ENCODE measurements around the gene AMER1.

DNA sequence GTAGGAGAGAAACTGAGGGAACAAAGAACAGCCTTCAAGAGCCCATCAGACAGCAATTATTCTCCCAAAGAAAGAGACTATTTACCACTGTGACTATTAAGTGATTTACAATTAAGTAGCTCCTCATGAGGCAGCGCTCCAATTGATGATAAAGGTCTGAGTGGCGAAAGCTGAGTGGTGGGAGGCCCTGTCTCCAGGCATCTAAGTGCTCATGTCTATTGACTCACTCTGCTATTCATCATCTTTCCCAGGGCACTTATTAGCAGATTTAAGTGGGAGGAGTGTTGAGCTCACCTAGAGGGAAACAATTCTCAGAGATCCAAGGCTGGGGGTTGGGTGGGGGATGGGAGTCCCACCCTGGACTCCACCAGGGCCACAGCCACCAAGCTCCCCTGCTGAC is 23.3 kb downstream of the AMER1 start:
- TF ChIP-seq, protein P1, sequence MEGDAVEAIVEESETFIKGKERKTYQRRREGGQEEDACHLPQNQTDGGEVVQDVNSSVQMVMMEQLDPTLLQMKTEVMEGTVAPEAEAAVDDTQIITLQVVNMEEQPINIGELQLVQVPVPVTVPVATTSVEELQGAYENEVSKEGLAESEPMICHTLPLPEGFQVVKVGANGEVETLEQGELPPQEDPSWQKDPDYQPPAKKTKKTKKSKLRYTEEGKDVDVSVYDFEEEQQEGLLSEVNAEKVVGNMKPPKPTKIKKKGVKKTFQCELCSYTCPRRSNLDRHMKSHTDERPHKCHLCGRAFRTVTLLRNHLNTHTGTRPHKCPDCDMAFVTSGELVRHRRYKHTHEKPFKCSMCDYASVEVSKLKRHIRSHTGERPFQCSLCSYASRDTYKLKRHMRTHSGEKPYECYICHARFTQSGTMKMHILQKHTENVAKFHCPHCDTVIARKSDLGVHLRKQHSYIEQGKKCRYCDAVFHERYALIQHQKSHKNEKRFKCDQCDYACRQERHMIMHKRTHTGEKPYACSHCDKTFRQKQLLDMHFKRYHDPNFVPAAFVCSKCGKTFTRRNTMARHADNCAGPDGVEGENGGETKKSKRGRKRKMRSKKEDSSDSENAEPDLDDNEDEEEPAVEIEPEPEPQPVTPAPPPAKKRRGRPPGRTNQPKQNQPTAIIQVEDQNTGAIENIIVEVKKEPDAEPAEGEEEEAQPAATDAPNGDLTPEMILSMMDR (IDR thresholded peaks at IDR 0.05; ENCODE audit: low read depth, low read length) = no peak
- no peak for TF ChIP-seq EZH2phosphoT487 (IDR thresholded peaks at IDR 0.05; ENCODE audit: low read depth)

Measured in OCI-LY3 (cell line).